GM21447 (cell line): ENCODE data around the gene SHLD3.
"Not testable (repeated sequence)": the region's sequence is repeated elsewhere in the genome, so short reads cannot be mapped to it uniquely, and the experiment has no call there.

Experiments
- ATAC-seq: cut with Tn5 transposase; IDR thresholded peaks from one replicate; pipeline ENCODE4 v1.9.1; 2021; ENCODE audit not compliant: unreplicated experiment

The SHLD3 gene

GRCh38 chr5:65624571-65625555 is at the start of gene SHLD3, which contains the start of gene TRAPPC13:
SHLD3 (plus strand) TSS chr5:65625027; CDS start chr5:65629588, 4,561 bp downstream.
TRAPPC13 (plus strand) TSS chr5:65625027; CDS start chr5:65625061, 34 bp downstream.
- peak; percentile 79 for ATAC-seq

- ATAC-seq = no peak
These were observed 47.7 kb upstream of the SHLD3 start for GRCh38 chr5:65577141-65577540.

- ATAC-seq = no peak
These were observed 36.1 kb upstream of the SHLD3 start for GRCh38 chr5:65588694-65589093.

- ATAC-seq = not testable (repeated sequence)
These were observed 23.1 kb upstream of the SHLD3 start for GRCh38 chr5:65601761-65602160.

- no peak for ATAC-seq
These were observed 13.3 kb upstream of the SHLD3 start for GRCh38 chr5:65611524-65611923.

GRCh38 chr5:65612298-65612907 is 12.4 kb upstream of the SHLD3 start:
- no peak for ATAC-seq

GRCh38 chr5:65620021-65620420 is 4.8 kb upstream of the SHLD3 start:
- ATAC-seq = no peak

- ATAC-seq = not testable (repeated sequence)
These were observed 2.9 kb upstream of the SHLD3 start for GRCh38 chr5:65621961-65622360.

- ATAC-seq = no peak
These were observed 1.3 kb upstream of the SHLD3 start for GRCh38 chr5:65623482-65623881.

- peak; percentile 96 for ATAC-seq
These were observed 729 bp upstream of the SHLD3 start, which contains the start of gene TRIM23 for GRCh38 chr5:65624025-65624570. TRIM23 (minus strand) TSS chr5:65624333; CDS start chr5:65624274, 59 bp downstream.

GRCh38 chr5:65625743-65626142 is 916 bp downstream of the SHLD3 start:
- no peak for ATAC-seq

GRCh38 chr5:65630981-65631380 is 6.2 kb downstream of the SHLD3 start:
- ATAC-seq = no peak

GRCh38 chr5:65640240-65640639 is 15.4 kb downstream of the SHLD3 start:
- no peak for ATAC-seq

- ATAC-seq = no peak
These were observed 22.1 kb downstream of the SHLD3 start for GRCh38 chr5:65646938-65647337.

- no peak for ATAC-seq
These were observed 23.1 kb downstream of the SHLD3 start for GRCh38 chr5:65647941-65648340.

- no peak for ATAC-seq
These were observed 26.3 kb downstream of the SHLD3 start for GRCh38 chr5:65651144-65651543.

GRCh38 chr5:65654713-65655112 is 29.9 kb downstream of the SHLD3 start:
- no peak for ATAC-seq

- no peak for ATAC-seq
These were observed 39.1 kb downstream of the SHLD3 start for GRCh38 chr5:65663804-65664521.

- no peak for ATAC-seq
These were observed 43.9 kb downstream of the SHLD3 start for GRCh38 chr5:65668696-65669095.

- no peak for ATAC-seq
These were observed 48.0 kb downstream of the SHLD3 start for GRCh38 chr5:65672796-65673195.

- ATAC-seq = no peak
These were observed 49.9 kb downstream of the SHLD3 start for GRCh38 chr5:65674749-65675148.
